Left forelimb (tissue), 1 donor: Measurements from ENCODE around the gene TANGO2.

Experiments used
- DNase-seq: peaks from one replicate; pipeline ENCODE4 v3.0.0-alpha.2; 2018; ENCODE audit warnings: low spot score

Gene TANGO2

DNA sequence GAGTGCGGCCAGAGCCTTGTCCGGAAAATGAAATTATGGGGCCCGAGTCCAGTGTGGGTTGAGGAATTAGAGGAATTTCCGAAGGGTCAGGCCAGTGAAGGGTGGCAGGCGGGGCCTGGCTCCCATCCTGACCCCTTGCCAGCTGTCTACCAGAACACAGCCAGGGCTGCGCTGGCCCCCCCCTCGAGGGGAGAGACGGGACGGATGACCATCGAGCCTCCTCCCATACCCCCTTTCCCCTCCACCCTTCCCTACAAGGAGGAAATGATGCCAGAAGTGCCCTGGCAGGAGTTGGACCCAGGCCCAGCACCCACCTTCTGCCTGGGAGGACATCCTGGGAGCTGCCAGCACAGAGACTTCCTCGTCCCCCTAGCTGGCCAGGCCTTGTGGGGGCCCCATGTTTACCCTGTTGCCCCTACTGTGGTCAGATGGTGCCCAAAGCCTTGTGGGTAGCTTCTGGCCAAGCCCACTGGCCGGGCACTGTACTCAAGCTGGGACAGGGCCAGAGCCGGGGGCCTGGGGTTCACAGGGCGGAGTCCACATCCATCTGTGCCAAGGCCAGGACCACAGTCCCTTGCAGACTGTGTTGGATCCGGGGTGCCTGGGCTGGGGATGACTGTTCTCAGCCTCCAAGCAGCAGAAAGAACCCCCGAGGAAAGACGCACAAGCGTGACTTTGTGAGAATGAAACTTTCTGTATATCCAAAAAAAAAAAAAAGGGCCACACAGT lies 25.1 kb upstream of the TANGO2 start:
- DNase-seq, result no peak

GRCh38 chr22:19996694-19997384 lies 24.1 kb upstream of the TANGO2 start:
- DNase-seq, result no peak

DNA sequence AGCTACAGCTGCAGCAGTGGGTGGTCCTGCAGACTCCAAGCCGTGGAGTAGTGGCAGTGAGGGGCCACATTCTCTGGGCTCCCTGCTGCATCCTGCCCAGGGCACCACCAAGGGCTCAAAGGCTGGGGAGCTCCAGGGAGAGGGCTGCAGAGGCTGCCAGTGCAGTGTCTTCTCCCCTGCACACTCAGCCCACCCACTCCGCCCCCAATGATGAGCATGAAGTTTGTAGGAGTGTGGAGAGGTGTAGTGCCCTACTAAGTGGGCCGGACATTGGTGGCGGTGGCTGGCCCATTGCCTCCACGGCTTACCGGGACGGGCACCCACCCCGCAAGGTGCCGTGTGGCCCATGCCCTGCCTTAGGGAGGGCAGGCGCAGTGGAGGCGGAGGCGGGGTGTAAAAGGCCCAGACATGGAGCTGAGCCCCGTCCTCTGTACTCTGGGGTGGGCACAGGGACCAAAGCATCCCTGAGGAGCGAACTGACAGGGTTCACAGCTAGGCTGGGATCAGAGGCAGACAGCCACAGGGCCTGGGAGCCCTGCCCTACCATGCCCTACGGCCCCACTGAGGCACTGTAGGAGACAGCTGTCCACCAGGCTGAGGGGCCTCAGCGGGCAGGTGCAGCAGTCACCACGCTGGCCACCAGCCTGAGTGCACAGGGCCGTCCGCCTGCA lies 23.2 kb upstream of the TANGO2 start:
- DNase-seq, result no peak

DNA sequence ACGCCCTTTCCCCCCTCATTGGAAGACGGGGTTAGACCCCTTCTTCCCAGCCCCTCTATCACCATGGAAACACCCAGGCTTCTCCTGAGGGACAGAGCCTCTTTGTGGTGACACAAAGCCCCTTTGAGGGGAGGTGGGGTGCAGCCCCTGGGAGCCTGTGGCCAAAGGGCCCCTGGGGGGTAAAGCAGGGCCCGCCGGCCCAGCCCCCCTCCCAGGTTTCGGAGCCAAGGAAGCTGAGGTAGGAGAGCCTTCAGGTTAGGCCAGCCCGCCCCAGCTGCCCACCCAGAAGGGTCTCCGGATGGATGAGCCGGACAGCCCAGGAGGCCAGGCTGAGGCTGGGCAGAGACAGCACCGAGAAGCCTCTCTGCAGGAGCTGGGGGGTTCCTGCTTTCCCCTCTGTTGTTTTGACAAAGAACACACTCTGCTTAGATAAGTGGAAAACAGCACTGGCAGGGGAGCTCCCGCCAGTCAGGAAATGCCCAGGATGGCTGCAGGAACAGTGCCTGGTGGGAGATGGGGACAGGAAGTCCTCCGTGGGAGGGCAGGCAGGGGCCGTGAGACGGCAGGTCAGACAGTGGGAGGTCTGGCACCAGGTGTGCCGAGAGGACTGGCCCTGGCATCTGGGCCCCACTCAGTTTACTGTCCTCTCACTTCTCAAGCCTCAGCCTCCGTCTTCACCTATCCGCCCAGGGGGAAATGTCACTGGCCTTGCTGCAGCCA lies 22.5 kb upstream of the TANGO2 start:
- DNase-seq, result no peak

DNA sequence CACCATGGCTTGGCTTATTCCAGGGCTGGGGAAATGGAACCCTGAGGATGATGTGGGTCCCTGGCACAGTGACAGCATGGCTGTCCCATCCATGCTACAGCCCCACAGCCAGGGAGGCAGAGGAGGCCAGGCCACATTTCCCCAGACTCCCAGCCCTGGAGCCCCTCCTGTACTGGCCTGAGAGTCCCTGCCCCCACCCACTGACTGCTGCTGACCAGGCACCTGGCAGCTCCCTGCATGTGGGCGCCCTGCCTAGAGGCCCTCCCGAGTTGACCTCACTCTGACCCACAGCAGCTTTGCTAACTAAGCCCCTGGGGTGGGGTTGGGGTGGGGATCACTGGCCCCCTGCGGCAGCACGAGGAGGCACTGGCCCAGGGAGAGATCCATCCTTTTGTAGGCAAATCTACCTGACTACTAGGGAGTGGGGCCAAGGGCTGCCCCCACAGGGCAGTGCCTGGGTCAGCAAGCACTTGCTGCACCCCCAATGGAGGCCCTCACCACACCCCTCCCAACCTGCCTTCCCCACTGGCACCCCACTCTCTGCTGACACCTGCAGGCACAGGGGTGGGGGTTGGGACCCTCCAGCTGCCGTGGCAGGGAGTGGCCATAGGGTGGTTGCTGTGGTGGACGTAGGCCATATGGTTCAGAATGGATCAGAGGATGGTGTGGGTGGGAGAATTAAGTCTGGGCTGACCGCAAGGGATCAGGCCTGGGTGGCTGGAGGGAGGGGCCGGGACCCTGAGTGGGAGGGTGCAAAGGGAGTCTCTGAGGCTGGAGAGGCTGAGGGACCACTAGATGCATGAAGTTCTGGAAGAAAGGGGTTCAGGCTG lies 21.7 kb upstream of the TANGO2 start:
- DNase-seq, result no peak

- DNase-seq, result no peak
Measured at GRCh38 chr22:20000246-20001081, 20.4 kb upstream of the TANGO2 start.

GRCh38 chr22:20001082-20001638 lies 19.8 kb upstream of the TANGO2 start:
- no peak for DNase-seq

DNA sequence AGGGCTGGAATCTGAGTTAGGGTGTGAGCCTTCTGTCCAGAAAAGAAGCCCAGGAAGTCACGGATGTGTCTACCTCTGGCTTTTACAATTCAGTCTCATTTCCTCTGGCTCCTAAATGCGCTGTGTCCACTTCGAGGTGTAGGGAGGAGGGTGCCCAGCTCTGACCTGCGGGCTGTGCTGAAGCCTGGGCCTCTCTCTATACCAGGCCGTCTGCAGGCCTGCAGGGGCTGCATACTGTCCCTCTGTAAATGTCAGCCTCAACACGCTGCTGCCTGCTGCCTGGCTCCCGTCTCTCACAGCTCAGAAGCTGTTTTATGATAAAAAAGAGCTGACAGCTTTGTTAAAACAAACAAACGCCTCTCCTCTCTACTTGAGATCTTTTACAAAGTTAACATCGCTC lies 18.8 kb upstream of the TANGO2 start:
- DNase-seq, result no peak

DNA sequence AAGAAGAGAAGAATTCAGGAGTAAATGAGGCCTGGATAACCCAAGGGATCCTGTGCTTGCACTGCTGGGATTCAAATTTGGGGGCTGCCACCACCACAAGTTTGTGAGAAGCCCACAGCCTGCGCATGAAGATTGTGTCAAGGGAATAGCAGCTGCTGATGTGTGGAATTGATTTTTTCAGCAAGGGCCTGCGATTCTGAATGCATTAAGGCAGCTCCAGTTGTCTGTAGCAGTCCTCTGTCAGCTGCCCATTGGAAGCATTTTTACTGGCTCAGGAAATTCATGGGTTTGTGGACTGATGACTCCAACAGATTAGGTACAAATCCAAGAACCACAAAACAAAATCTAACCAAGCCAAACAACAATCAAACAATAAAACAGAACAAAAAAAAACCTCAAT lies 18.3 kb upstream of the TANGO2 start:
- DNase-seq, result no peak

DNA sequence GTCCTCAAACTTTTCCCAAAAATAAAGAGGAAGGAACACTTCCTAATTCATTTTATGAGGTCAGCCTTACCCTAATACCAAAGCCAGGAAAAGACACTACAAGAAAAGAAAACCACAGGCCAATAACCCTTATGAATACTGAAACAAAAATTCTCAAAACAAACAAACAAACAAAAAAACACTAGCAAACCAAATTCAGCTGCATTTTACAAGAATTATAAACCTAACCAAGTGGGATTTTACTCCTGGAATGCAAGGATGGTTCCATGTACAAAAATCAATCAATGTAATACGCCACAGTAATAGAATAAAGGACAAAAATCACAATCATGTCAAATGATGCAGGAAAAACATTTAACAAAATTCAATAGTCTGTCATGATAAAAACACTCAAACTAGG lies 17.6 kb upstream of the TANGO2 start:
- DNase-seq, result no peak

- DNase-seq, result no peak
Measured at GRCh38 chr22:20004464-20004863, 16.4 kb upstream of the TANGO2 start.

GRCh38 chr22:20008221-20008995 lies 12.5 kb upstream of the TANGO2 start:
- no peak for DNase-seq

DNA sequence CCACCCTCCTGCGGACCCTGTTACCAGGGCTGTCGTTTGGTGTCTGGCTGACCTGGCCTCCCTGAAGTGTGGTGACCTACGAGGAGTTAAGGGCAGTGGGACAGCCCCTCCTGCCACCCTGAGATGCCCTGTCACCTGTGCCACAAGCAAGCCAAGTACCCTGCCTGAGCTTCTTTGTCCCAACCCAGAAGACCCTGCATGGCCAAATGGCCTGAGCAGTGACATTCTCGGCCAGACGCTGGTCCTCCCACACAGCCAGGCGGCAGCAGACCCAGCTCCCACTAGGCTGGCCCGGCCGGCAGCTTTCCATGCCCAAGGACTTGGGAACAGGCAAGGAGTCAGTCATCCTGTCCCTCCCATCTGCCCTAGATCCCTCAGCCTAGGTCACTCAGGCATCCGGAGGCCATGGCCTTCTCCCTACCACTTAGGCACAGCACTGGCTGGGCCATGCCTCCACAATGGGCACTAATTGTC lies 11.9 kb upstream of the TANGO2 start:
- DNase-seq, result no peak

GRCh38 chr22:20009582-20010306 lies 11.2 kb upstream of the TANGO2 start:
- DNase-seq, result no peak

GRCh38 chr22:20010307-20011122 lies 10.4 kb upstream of the TANGO2 start:
- no peak for DNase-seq

DNA sequence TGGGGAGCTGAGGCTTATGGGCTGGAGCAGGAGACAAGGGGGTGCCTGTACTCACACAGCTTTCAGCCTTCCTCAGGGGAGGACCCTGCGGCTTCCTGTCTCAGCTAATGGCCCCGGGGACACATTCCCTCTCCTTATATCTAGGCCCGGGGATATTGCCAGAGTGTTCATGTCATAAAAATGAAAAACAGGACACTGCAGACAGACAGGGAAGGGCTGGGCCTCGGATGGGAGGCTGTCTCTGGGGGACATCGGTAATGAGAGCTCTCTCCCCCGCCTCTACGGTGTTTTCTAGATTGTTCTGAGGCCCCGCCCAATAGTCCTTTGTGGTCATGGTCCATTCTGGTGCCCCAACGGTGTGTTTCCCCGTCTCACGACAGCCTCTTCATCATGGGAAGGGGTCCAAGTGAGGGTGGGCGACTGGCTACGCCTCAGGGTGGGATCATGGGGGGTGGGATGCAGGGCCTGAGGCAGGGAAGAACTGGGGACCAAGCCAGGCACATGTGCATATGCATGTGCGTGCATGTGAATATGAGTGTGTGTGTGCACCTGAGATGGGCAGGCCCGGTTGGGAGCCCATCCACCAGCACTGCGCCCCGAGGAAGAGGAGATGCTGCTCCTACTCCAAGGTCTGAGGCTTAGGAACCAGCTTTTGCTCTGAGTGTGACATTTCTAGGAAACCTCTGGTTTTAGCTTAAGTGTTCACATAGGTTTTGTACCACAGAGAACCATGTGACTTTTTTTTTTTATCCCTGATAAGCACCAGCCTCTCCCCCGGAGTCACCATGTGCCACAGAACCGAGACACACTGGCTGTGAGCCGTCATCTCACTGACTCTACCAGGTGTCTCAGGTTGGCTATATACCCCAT lies 9.6 kb upstream of the TANGO2 start:
- no peak for DNase-seq
